SJCRH30 (cell line): ENCODE results near the gene SLC48A1. TPM values are rescaled to one million over a fixed set of nuclear protein-coding genes. Genes with fewer than 3 reads are reported as not detected.

Source experiments
- total RNA-seq: library from RNA; depleted of rRNA; stranded (reverse); fragments of >200 nt; shearing (Covaris generic); gene quantifications from 2 replicates; pipeline ENCODE4 v1.2.3, GENCODE V29; 2014; rRNA removed

The SLC48A1 gene
- total RNA-seq, 1 experiment from 2014 or later, result 1.4 TPM

Other genes with a start within 250 kb of the SLC48A1 start
- 56.4 and 70.0 TPM in 2 replicates for gene RPAP3, start 67.2 kb upstream of the SLC48A1 start, total RNA-seq
- gene ENDOU, start 47.7 kb upstream of the SLC48A1 start, total RNA-seq, result not detected in 2 replicates
- gene RAPGEF3, start 14.4 kb upstream of the SLC48A1 start, total RNA-seq, result 0.49 and 0.68 TPM in 2 replicates
- gene HDAC7, start 46.7 kb downstream of the SLC48A1 start, total RNA-seq, result 34.9 and 37.1 TPM in 2 replicates
- gene VDR, start 131.8 kb downstream of the SLC48A1 start, total RNA-seq, result 0.10 TPM in 1 of 2 replicates, not detected in the other
- 126 and 145 TPM in 2 replicates for gene TMEM106C, start 190.4 kb downstream of the SLC48A1 start, total RNA-seq
- gene COL2A1, start 231.2 kb downstream of the SLC48A1 start, total RNA-seq, result 200 and 211 TPM in 2 replicates